Natural killer cell (primary cell): ENCODE measurements around the gene DLL4. TPM values are rescaled to one million over a fixed set of nuclear protein-coding genes. Genes with fewer than 3 reads are reported as not detected.
A peak's percentile ranks its signal among the peaks of the same experiment; 100 is the strongest.

ENCODE experiments used
- ATAC-seq, 3 donors: fragments of 150-1000 bp in 2 of 3; fragments of 200-7000 bp in 1 of 3; cut with Tn5 transposase; 1 replicate in 1 of 3; 2 replicates in 2 of 3; pipeline ENCODE4 v1.10.0; 2021; ENCODE audit warnings: mild to moderate bottlenecking in 2 of 3, moderate library complexity in 2 of 3
- DNase-seq, 2 donors: peaks; one replicate each; pipeline versions ENCODE4 v3.0.0 to v3.0.0-alpha.2; 2013 to 2021; ENCODE audit warnings: mixed read lengths in 1 of 2
- H3K27ac ChIP-seq: one replicate; pipeline ENCODE4 v1.5.1; 2013; ENCODE audit warnings: mild to moderate bottlenecking, low read length
- H3K27me3 ChIP-seq: one replicate; pipeline ENCODE4 v1.6.1; 2013; ENCODE audit warnings: low read length; ENCODE audit not compliant: control insufficient read depth, insufficient read depth
- H3K36me3 ChIP-seq: one replicate; pipeline ENCODE4 v1.6.1; 2013; ENCODE audit warnings: low read length; ENCODE audit not compliant: control insufficient read depth, insufficient read depth
- H3K4me1 ChIP-seq: one replicate; pipeline ENCODE4 v1.6.1; 2013; ENCODE audit warnings: low read length; ENCODE audit not compliant: control insufficient read depth, insufficient read depth
- H3K4me3 ChIP-seq: one replicate; pipeline ENCODE4 v1.5.1; 2013; ENCODE audit warnings: low read length
- H3K9me3 ChIP-seq: one replicate; pipeline ENCODE4 v1.6.1; 2013; ENCODE audit warnings: low read length; ENCODE audit not compliant: control insufficient read depth, insufficient read depth
- H3K27ac Mint-ChIP-seq, 2 donors: one replicate each; pipeline ENCODE4 v1.8.0; 2022; ENCODE audit warnings: mild to moderate bottlenecking in 2 of 2, mixed read lengths in 2 of 2, moderate library complexity in 1 of 2
- H3K27me3 Mint-ChIP-seq, 2 donors: one replicate each; pipeline ENCODE4 v1.8.0; 2022; ENCODE audit warnings: low read depth in 2 of 2, mixed read lengths in 2 of 2
- H3K36me3 Mint-ChIP-seq: one replicate; pipeline ENCODE4 v1.8.0; 2022; ENCODE audit warnings: mixed read lengths
- H3K4me1 Mint-ChIP-seq, 2 donors: one replicate each; pipeline ENCODE4 v1.8.0; 2022; ENCODE audit warnings: mixed read lengths in 2 of 2
- H3K4me3 Mint-ChIP-seq: one replicate; pipeline ENCODE4 v1.8.0; 2022; ENCODE audit warnings: mild to moderate bottlenecking, moderate library complexity, mixed read lengths
- H3K9me3 Mint-ChIP-seq, 2 donors: one replicate each; pipeline ENCODE4 v1.8.0; 2022; ENCODE audit warnings: mixed read lengths in 2 of 2
- WGBS: methylation state at CpG from one replicate; pipeline ENCODE4 v1.1.7; 2013; ENCODE audit warnings: missing lambda C conversion rate; ENCODE audit not compliant: insufficient coverage; 5-methylcytosine and 5-hydroxymethylcytosine counted together
- intact Hi-C: fragments of 100-400 bp; cut with micrococcal nuclease; formaldehyde crosslinking; loops from one replicate; pipeline ENCODE4 v1.14.2; 2022
- total RNA-seq, 4 donors: library from RNA; stranded (reverse); fragments of 120-200 nt in 1 of 4; gene quantifications; one replicate each; pipeline versions ENCODE4 v1.2.3 to v1.2.4, GENCODE V29; 2013 to 2022
- TF ChIP-seq, protein P1 (sequence below): fragments of 200-600 bp; IDR thresholded peaks from one replicate; pipeline ENCODE4 v1.8.0; 2022; ENCODE audit warnings: antibody characterized with exemption

Gene DLL4
- total RNA-seq, 3 donors from 2014 or later (not counting 1 experiment from before 2014, with no cell fraction given): 0.10 to 0.16 TPM; not detected in 1

DNA sequence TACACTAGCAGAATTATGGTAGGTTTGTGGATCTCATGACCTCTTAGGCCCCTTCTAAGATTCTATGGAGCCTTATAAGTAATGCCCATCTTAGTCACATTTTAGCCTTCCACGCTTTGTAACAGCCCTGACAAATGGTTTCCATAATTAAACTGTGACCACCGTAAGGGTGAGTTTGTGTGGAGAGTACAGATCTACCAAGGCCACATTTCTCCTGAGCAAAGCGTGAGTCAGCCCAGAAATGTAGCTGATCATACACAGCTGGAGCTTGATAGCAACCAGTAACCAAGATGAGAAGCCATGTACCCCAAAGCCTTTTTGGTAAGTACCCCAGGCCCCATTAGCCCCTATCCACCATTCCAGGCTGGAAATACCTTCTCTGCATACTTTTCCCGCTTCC is 55.8 kb downstream of the DLL4 start:
- ATAC-seq: no peak
- H3K4me3 Mint-ChIP-seq: no peak overlapping the region
- H3K27ac Mint-ChIP-seq: no peak overlapping the region
- no peaks in the 10 kb centered on the region for H3K4me1 ChIP-seq
- no peaks in the 10 kb centered on the region for H3K9me3 Mint-ChIP-seq
- no peaks in the 10 kb centered on the region for H3K27me3 Mint-ChIP-seq
- H3K4me1 Mint-ChIP-seq: no peaks in the 10 kb centered on the region
- no peaks in the 10 kb centered on the region for H3K9me3 ChIP-seq
- peaks cover 76% of the 10 kb centered on the region for H3K36me3 ChIP-seq
- no peak for DNase-seq
- H3K4me3 ChIP-seq: no peak overlapping the region
- peaks cover 21% of the 10 kb centered on the region for H3K36me3 Mint-ChIP-seq
- H3K27me3 ChIP-seq: no peaks in the 10 kb centered on the region
- intact Hi-C loops: no loop called here
- no peak overlapping the region for H3K27ac ChIP-seq
- TF ChIP-seq, protein P1, sequence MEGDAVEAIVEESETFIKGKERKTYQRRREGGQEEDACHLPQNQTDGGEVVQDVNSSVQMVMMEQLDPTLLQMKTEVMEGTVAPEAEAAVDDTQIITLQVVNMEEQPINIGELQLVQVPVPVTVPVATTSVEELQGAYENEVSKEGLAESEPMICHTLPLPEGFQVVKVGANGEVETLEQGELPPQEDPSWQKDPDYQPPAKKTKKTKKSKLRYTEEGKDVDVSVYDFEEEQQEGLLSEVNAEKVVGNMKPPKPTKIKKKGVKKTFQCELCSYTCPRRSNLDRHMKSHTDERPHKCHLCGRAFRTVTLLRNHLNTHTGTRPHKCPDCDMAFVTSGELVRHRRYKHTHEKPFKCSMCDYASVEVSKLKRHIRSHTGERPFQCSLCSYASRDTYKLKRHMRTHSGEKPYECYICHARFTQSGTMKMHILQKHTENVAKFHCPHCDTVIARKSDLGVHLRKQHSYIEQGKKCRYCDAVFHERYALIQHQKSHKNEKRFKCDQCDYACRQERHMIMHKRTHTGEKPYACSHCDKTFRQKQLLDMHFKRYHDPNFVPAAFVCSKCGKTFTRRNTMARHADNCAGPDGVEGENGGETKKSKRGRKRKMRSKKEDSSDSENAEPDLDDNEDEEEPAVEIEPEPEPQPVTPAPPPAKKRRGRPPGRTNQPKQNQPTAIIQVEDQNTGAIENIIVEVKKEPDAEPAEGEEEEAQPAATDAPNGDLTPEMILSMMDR: no peak
- WGBS: 95% methylated on average over 4 of the region's 4 CpGs

DNA sequence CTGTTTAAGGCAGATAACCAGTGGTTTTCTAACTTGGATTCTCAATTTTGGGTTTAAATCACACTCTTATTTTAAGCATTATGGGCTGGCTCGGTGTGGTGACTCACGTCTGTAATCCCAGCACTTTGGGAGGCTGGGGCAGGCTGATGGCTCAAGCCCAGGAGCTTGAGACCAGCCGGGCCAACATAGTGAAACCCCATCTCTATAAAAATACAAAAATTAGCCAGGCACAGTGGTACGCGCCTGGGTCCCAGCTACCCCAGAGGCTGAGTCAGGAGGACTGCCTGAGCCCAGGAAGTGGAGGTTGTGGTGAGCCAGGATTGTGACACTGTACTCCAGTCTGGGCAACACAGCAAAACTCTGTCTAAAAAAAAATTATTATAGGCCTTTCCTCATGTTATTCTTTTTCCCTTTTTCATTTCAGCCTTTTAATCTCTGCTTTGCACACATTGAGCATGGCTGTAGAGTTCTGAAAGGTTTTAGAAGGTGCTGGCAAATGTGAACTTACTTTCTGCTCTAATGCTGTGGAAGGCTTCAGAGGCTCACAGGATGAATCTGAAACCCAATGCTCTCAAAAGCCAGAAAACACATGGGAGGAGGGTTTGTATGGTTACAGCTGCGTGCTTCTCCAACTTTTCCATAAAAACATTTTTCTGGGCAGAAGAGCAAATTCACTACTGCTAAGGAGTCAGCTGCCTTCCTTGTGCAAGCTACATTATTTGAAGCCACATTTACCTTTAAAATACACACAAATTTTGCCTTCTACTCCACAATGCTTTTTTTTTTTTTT is 56.6 kb downstream of the DLL4 start:
- Histone ChIP-seq H3K27ac (no peak overlapping the region), H3K4me3 (no peak overlapping the region), H3K4me1 (no peaks in the 10 kb centered on the region), H3K9me3 (no peaks in the 10 kb centered on the region), H3K27me3 (no peaks in the 10 kb centered on the region), H3K36me3 (peaks cover 71% of the 10 kb centered on the region)
- 97% methylated on average over 6 of the region's 6 CpGs for WGBS
- no peaks in the 10 kb centered on the region for H3K9me3 Mint-ChIP-seq
- no peak overlapping the region for H3K27ac Mint-ChIP-seq
- ATAC-seq (no peak), DNase-seq (no peak)
- TF ChIP-seq, protein P1: no peak
- H3K27me3 Mint-ChIP-seq: no peaks in the 10 kb centered on the region
- intact Hi-C loops: no loop called here
- no peaks in the 10 kb centered on the region for H3K4me1 Mint-ChIP-seq
- H3K4me3 Mint-ChIP-seq: no peak overlapping the region
- peaks cover 18% of the 10 kb centered on the region for H3K36me3 Mint-ChIP-seq

DNA sequence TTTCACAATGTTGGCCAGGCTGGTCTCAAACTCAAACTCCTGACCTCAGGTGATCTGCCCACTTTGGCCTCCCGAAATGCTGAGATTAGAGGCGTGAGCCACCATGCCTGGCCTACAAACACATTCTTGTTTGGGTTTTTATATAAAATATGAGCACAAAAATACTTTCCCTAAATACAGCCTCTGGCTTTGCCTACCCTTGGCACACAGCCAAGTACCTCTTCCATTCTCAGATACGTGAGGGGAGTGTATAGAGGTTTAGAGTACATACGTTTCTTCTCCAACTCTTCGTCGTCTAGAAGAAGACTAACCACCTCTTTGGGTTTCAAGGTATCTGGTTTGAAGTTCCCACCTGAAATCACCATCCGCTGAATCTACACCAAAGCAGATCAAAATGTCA is 57.7 kb downstream of the DLL4 start:
- no peak overlapping the region for H3K4me3 Mint-ChIP-seq
- H3K9me3 Mint-ChIP-seq: no peaks in the 10 kb centered on the region
- peaks cover 21% of the 10 kb centered on the region for H3K36me3 Mint-ChIP-seq
- H3K27ac Mint-ChIP-seq: peak overlapping the region in 1 of 2 donors; percentile 46
- TF ChIP-seq, protein P1: no peak
- no peak overlapping the region for H3K4me3 ChIP-seq
- peak in 1 of 2 donors; percentile 14 for DNase-seq
- 98% methylated on average over 5 of the region's 7 CpGs for WGBS
- H3K27ac ChIP-seq: no peak overlapping the region
- intact Hi-C loops: no loop called here
- ATAC-seq: no peak
- no peaks in the 10 kb centered on the region for H3K27me3 ChIP-seq
- no peaks in the 10 kb centered on the region for H3K27me3 Mint-ChIP-seq
- no peaks in the 10 kb centered on the region for H3K9me3 ChIP-seq
- peaks cover 61% of the 10 kb centered on the region for H3K36me3 ChIP-seq
- no peaks in the 10 kb centered on the region for H3K4me1 Mint-ChIP-seq
- no peaks in the 10 kb centered on the region for H3K4me1 ChIP-seq

DNA sequence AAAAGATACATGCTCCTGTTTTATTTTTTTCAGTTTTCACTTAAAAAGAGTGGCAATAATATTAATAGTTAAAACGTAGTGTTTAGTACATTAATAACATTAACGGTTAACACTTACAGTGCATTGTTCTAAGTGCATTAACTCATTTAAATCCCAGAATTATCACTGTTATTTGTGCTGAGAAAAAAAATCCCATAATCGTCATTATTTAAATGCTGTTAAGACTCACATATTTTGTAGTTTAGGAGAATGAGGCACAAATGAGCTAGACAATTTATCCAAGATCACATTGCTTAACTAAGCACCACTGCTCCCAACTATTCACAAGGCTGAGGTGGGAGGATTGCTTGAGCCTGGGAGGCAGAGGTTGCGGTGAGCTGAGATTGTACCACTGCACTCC is 59.0 kb downstream of the DLL4 start:
- intact Hi-C loops: no loop called here
- H3K27me3 Mint-ChIP-seq: no peaks in the 10 kb centered on the region
- H3K36me3 Mint-ChIP-seq: peaks cover 21% of the 10 kb centered on the region
- Histone ChIP-seq H3K4me3 (no peak overlapping the region), H3K9me3 (no peaks in the 10 kb centered on the region), H3K27me3 (no peaks in the 10 kb centered on the region), H3K4me1 (no peaks in the 10 kb centered on the region), H3K27ac (no peak overlapping the region), H3K36me3 (peaks cover 59% of the 10 kb centered on the region)
- no peak overlapping the region for H3K27ac Mint-ChIP-seq
- WGBS: 100% methylated on average over 1 of the region's 4 CpGs
- no peak overlapping the region for H3K4me3 Mint-ChIP-seq
- TF ChIP-seq, protein P1: no peak
- DNase-seq (no peak), ATAC-seq (no peak)
- no peaks in the 10 kb centered on the region for H3K9me3 Mint-ChIP-seq
- H3K4me1 Mint-ChIP-seq: no peaks in the 10 kb centered on the region
